ENCODE measurements around the gene HPSE2. TPM values are rescaled to one million over a fixed set of nuclear protein-coding genes. Genes with fewer than 3 reads are reported as not detected.
"Not testable (repeated sequence)": the region's sequence is repeated elsewhere in the genome, so short reads cannot be mapped to it uniquely, and the experiment has no call there.

HPSE2 gene
- total and polyA plus RNA-seq, 12 donors, result 0.04 to 0.24 (median 0.13) TPM; not detected in 6

- no peaks in the 10 kb centered on the region for H3K9me3 ChIP-seq
- H3K27ac ChIP-seq, result no peak overlapping the region
- DNase-seq (no peak), ATAC-seq (no peak)
- WGBS, 2 donors, result 55 to 59% methylated on average over 4 of the region's 4 CpGs
- no peak for TF ChIP-seq CTCF (IDR thresholded peaks at IDR 0.05)
- no peaks in the 10 kb centered on the region for H3K36me3 ChIP-seq
- no peaks in the 10 kb centered on the region for H3K27me3 ChIP-seq
- no peaks in the 10 kb centered on the region for H3K4me1 ChIP-seq
- no peak overlapping the region for H3K4me3 ChIP-seq
- intact Hi-C loops (cut with DNase I), result no loop called here
Observed at GRCh38 chr10:99161165-99161564, 74.5 kb downstream of the HPSE2 start.

- 47 to 50% methylated on average over 2 of the region's 2 CpGs for WGBS, 2 donors
- H3K4me3 ChIP-seq, result no peak overlapping the region
- DNase-seq (no peak), ATAC-seq (no peak)
- no peak for TF ChIP-seq CTCF (IDR thresholded peaks at IDR 0.05)
- H3K9me3 ChIP-seq, result peaks cover 0 to 3% (median 0%) of the 10 kb centered on the region in 11 donors
- intact Hi-C loops (cut with DNase I), result no loop called here
- H3K27me3 ChIP-seq, result peaks cover 0 to 4% (median 0%) of the 10 kb centered on the region in 7 donors
- no peak overlapping the region for H3K27ac ChIP-seq
- no peaks in the 10 kb centered on the region for H3K36me3 ChIP-seq
- H3K4me1 ChIP-seq, result no peaks in the 10 kb centered on the region
Observed at GRCh38 chr10:99143651-99144050, 92.0 kb downstream of the HPSE2 start.

GRCh38 chr10:99143011-99143410 is 92.6 kb downstream of the HPSE2 start:
- H3K4me1 ChIP-seq, result no peaks in the 10 kb centered on the region
- DNase-seq (no peak), ATAC-seq (no peak)
- H3K9me3 ChIP-seq, result peaks cover 0 to 7% (median 0%) of the 10 kb centered on the region in 11 donors
- H3K4me3 ChIP-seq, result no peak overlapping the region
- no peak overlapping the region for H3K27ac ChIP-seq
- no peak for TF ChIP-seq CTCF (IDR thresholded peaks at IDR 0.05)
- no peaks in the 10 kb centered on the region for H3K36me3 ChIP-seq
- intact Hi-C loops (cut with DNase I), result no loop called here
- peaks cover 0 to 4% (median 0%) of the 10 kb centered on the region in 7 donors for H3K27me3 ChIP-seq

- ATAC-seq; intact Hi-C loops (cut with DNase I); H3K27me3 ChIP-seq; H3K4me3 ChIP-seq; H3K4me1 ChIP-seq; H3K36me3 ChIP-seq; H3K27ac ChIP-seq; DNase-seq: not testable (repeated sequence)
- H3K9me3 ChIP-seq, result peaks cover 0 to 32% (median 0%) of the 10 kb centered on the region in 11 donors
- 52 to 67% methylated on average over 3 of the region's 3 CpGs for WGBS, 2 donors
Observed at GRCh38 chr10:99132897-99133296, 102.8 kb downstream of the HPSE2 start.

- WGBS, 2 donors, result 19 to 25% methylated on average over 3 of the region's 3 CpGs
- H3K36me3 ChIP-seq, result no peaks in the 10 kb centered on the region
- no peaks in the 10 kb centered on the region for H3K4me1 ChIP-seq
- no peak overlapping the region for H3K4me3 ChIP-seq
- TF ChIP-seq CTCF (IDR thresholded peaks at IDR 0.05), result no peak
- ATAC-seq, result no peak
- peaks cover 0 to 34% (median 5%) of the 10 kb centered on the region in 11 donors for H3K9me3 ChIP-seq
- intact Hi-C loops (cut with DNase I), result no loop called here
- H3K27ac ChIP-seq, result no peak overlapping the region
- DNase-seq, result no peak
- H3K27me3 ChIP-seq, result no peaks in the 10 kb centered on the region
Observed at GRCh38 chr10:99125879-99126278, 109.8 kb downstream of the HPSE2 start.

Data from heart right ventricle (tissue), 16 donors.